WI38 (cell line): Measurements from ENCODE around the gene PDE4B.

Experiments
- H3K4me3 ChIP-seq: 2 replicates; pipeline ENCODE4 v1.5.1; 2011; ENCODE audit warnings: low read depth, mild to moderate bottlenecking, control low read depth, low read length
- TF ChIP-seq, protein P1 (sequence below): IDR thresholded peaks from 2 replicates; pipeline ENCODE4 v1.5.1; 2012; ENCODE audit warnings: low read depth, mild to moderate bottlenecking, control low read depth, low read length

Gene PDE4B

DNA sequence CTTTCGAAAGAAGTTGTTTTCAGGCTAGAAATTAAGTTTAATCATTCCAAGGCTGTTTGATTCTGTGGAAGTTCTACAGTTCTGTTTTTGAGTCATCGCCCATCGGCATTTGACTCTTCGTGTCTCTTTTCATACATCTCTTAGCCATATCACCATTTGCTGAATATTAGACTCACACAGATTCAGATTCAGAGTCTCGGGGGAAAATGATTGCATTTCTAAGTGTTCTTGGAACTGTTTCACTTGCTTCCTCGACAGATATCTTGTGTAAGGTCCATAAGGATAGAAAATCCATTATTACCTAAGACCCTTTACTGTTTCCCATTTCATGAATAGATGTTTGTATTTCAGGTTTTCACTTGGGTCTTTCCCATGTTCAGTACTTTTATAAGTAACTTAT, 504.3 kb downstream of the PDE4B start:
- no peak overlapping the region for H3K4me3 ChIP-seq
- TF ChIP-seq, protein P1, sequence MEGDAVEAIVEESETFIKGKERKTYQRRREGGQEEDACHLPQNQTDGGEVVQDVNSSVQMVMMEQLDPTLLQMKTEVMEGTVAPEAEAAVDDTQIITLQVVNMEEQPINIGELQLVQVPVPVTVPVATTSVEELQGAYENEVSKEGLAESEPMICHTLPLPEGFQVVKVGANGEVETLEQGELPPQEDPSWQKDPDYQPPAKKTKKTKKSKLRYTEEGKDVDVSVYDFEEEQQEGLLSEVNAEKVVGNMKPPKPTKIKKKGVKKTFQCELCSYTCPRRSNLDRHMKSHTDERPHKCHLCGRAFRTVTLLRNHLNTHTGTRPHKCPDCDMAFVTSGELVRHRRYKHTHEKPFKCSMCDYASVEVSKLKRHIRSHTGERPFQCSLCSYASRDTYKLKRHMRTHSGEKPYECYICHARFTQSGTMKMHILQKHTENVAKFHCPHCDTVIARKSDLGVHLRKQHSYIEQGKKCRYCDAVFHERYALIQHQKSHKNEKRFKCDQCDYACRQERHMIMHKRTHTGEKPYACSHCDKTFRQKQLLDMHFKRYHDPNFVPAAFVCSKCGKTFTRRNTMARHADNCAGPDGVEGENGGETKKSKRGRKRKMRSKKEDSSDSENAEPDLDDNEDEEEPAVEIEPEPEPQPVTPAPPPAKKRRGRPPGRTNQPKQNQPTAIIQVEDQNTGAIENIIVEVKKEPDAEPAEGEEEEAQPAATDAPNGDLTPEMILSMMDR, result no peak

DNA sequence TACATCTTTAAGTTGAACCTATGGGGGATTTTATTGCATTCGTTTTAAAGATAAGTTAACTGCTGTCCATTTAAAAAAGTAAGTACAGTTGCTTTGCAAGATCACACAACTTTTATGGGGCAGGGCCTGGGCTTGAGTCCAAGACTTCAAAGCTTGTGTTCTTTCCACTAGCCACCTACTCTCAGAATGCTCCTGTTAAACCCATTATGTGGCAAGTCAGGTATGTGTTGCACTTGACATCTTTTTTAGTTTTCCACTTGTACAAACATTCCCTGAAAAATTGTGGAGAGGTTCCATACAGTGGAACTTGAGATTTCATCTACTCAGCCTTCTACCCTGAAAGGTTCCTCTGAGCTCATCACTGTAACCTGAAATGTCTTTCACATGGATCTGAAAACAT, 505.8 kb downstream of the PDE4B start:
- TF ChIP-seq, protein P1, result no peak
- no peak overlapping the region for H3K4me3 ChIP-seq

DNA sequence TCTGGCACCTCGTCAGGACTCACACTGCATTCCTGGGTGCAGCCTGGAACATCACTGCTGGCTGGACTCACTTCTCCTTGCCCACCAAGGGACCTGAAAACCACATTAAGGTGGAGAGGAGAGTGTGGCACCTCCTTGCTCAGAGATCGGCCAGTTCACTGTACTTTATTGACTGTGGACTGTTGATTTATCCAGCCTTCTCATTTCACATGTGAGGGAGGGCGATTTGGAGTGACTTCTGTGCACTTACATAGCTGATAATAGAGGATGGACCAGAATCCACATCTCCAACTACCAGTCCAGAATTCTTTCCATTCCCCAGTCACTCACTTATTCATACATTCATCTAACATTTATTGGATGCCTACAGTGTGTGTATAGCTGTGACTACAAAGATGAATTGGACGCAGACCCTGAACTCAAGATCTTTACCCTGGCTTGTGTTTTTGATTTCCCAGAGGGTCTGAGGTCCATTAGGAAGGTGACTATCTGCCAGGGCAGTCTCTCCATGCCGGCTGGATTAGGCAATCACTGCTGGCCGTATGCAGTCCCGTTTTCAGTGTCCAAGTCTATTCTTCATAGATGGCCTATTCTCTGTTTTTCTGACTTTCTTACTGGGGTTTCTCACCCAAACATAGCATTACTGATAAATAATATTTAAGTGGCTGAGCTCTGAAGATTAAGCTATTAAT, 507.7 kb downstream of the PDE4B start:
- TF ChIP-seq, protein P1, result no peak

DNA sequence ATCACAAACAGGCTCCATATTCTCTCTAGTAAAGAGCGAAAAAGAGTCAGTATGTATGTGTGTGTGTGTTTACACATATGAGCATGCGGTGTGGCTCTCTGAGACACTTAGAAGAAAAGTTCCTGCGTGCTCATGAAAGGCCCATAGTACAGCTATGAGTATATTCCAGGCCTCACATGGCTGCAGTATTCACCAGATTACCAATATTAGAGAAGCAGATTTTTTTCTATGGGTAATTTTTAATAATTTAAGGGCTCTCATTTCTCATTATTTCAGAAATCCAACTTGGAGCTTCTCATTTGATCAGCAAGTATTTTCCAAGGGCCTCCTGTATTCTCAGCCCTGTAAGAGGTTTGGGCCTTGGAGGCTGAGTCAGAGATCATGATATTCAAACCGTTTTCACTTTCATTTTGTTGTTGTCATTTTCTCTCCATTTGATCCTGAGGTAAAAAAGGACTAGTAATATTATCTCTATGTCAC, 508.3 kb downstream of the PDE4B start:
- TF ChIP-seq, protein P1, result no peak
- 0 out of 2 replicates have a peak overlapping the region, but pooled peaks have one; percentile 15 for H3K4me3 ChIP-seq

More for the DNA sequence above, 507.7 kb downstream of the PDE4B start:
- no peak overlapping the region for H3K4me3 ChIP-seq

DNA sequence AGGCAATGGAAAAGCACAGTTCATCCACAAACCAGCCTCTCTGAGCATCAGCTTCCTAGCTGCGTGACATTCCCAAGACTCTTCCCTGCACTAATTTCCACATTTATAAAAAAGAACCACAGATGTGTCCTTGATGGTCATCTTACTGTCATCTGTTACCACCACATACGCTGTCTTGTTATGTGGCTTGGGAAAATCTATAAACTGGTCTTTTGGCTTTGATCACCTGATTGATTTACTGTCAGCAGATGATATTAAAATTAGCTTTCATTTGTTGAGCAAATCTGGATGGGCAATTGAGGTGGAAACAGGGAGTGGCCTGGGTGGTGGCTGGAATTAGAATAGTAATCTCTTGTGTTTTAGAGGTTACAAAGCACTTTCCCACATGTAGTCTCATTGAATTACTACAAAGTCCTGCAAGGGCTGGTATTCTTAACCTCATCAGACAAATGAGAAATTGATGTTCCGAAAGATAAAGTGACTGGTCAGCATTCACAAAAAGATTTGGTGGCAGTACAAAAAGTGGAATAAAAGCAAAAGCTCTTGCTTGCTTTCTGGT, 509.6 kb downstream of the PDE4B start:
- no peak overlapping the region for H3K4me3 ChIP-seq
- TF ChIP-seq, protein P1, result no peak

DNA sequence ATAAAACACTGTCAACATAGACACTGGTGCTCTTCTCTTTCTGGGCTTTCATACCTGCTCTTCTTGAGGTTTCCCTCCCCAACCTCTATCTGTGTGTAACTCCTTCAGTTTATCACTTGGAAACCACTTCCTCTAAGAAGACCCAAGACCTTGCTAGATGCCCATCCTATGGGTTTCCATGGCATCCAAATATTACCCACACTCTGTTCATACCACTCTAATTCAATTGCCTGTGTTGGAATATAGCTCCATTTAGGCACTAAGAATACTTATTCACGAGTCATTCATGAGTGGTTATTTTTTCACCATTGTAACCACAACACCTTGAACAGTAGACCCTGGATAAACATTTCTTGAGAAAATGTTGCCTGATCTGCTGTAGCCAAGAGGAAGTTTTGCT, 510.1 kb downstream of the PDE4B start:
- TF ChIP-seq, protein P1, result no peak
- H3K4me3 ChIP-seq, result no peak overlapping the region

DNA sequence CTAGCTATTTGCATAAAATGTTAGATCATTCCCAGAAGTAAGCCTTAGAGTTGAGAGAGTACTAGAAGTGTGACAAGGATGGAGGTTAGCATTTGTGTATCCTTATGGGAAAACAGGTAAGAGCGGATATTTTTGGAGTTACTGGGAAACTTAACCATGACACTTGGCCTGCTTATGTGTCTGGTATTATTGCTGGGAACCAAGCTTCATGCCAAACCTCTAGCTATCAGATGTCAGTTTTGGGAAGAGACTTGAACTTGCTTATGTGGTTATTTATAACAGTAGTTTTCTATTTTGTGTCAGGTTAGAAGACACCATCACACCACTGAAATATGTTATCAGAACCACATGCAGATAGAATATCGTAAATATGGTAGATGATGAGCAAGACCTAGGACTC, 511.0 kb downstream of the PDE4B start:
- H3K4me3 ChIP-seq, result no peak overlapping the region
- TF ChIP-seq, protein P1, result no peak
